SK-N-SH treated with all-trans-retinoic acid at 6 μM for 48 hours (cell line): ENCODE measurements around the gene LHX5.

Experiments
- ATAC-seq: fragments of 200-7000 bp; cut with Tn5 transposase; 3 replicates; pipeline ENCODE4 v1.9.1; 2020; ENCODE audit warnings: mild to moderate bottlenecking, moderate library complexity
- ARNTL ChIP-seq: fragments of 450-650 bp; formaldehyde crosslinking; IDR thresholded peaks from 2 replicates; pipeline ENCODE4 v1.5.0; 2020; ENCODE audit warnings: low read depth, mild to moderate bottlenecking, moderate library complexity, borderline replicate concordance
- CREB5 ChIP-seq: fragments of 250-450 bp; sonication (Bioruptor Pico); IDR thresholded peaks from 2 replicates; pipeline ENCODE4 v1.5.1; 2020; ENCODE audit warnings: low read depth, mild to moderate bottlenecking, moderate library complexity
- CSDC2 ChIP-seq: fragments of 250-450 bp; sonication (Bioruptor Pico); IDR thresholded peaks from 2 replicates; pipeline ENCODE4 v1.5.0; 2020; ENCODE audit warnings: mild to moderate bottlenecking, moderate library complexity
- ESRRG ChIP-seq: fragments of 250-450 bp; sonication (Bioruptor Pico); IDR thresholded peaks from 2 replicates; pipeline ENCODE4 v1.6.1; 2021; ENCODE audit warnings: mild to moderate bottlenecking
- GLIS3 ChIP-seq: fragments of 250-450 bp; sonication (Bioruptor Pico); IDR thresholded peaks from 2 replicates; pipeline ENCODE4 v1.5.0; 2020; ENCODE audit warnings: mild to moderate bottlenecking, moderate library complexity
- ISL1 ChIP-seq: fragments of 250-450 bp; sonication (Bioruptor Pico); IDR thresholded peaks from 2 replicates; pipeline ENCODE4 v2.1.2; 2022; ENCODE audit warnings: mild to moderate bottlenecking, moderate library complexity
- OSR1 ChIP-seq: fragments of 250-450 bp; sonication (Bioruptor Pico); IDR thresholded peaks from 2 replicates; pipeline ENCODE4 v1.8.0; 2022; ENCODE audit warnings: moderate library complexity, mild to moderate bottlenecking, inconsistent platforms
- PATZ1 ChIP-seq: fragments of 250-450 bp; sonication (Bioruptor Pico); IDR thresholded peaks from 2 replicates; pipeline ENCODE4 v1.8.0; 2020; ENCODE audit warnings: mild to moderate bottlenecking, moderate library complexity, borderline replicate concordance
- POU6F1 ChIP-seq: fragments of 250-450 bp; sonication (Bioruptor Pico); IDR thresholded peaks from 2 replicates; pipeline ENCODE4 v1.8.0; 2021; ENCODE audit warnings: low read depth, mild to moderate bottlenecking, moderate library complexity, borderline replicate concordance
- PPARA ChIP-seq: fragments of 250-450 bp; sonication (Bioruptor Pico); IDR thresholded peaks from 2 replicates; pipeline ENCODE4 v1.5.0; 2020; ENCODE audit warnings: mild to moderate bottlenecking, borderline replicate concordance
- RARB ChIP-seq: fragments of 250-450 bp; sonication (Bioruptor Pico); IDR thresholded peaks from 2 replicates; pipeline ENCODE4 v1.8.0; 2021; ENCODE audit warnings: mild to moderate bottlenecking, moderate library complexity
- SNAI2 ChIP-seq: fragments of 250-450 bp; sonication (Bioruptor Pico); IDR thresholded peaks from 2 replicates; pipeline ENCODE4 v1.5.0; 2020; ENCODE audit warnings: mild to moderate bottlenecking, moderate library complexity
- TOX ChIP-seq: fragments of 250-450 bp; sonication (Bioruptor Pico); IDR thresholded peaks from 2 replicates; pipeline ENCODE4 v1.8.0; 2021; ENCODE audit warnings: mild to moderate bottlenecking, moderate library complexity, borderline replicate concordance
- ZC3H10 ChIP-seq: fragments of 250-450 bp; sonication (Bioruptor Pico); IDR thresholded peaks from 2 replicates; pipeline ENCODE4 v1.5.1; 2021; ENCODE audit warnings: mild to moderate bottlenecking, moderate library complexity
- ZFP3 ChIP-seq: fragments of 250-450 bp; sonication (Bioruptor Pico); IDR thresholded peaks from 2 replicates; pipeline ENCODE4 v1.5.0; 2020; ENCODE audit warnings: mild to moderate bottlenecking, moderate library complexity
- ZFP30 ChIP-seq: fragments of 450-650 bp; formaldehyde crosslinking; IDR thresholded peaks from 2 replicates; pipeline ENCODE4 v1.5.0; 2022; ENCODE audit warnings: mild to moderate bottlenecking, moderate library complexity
- ZNF70 ChIP-seq: fragments of 450-650 bp; formaldehyde crosslinking; IDR thresholded peaks from 2 replicates; pipeline ENCODE4 v1.5.0; 2020; ENCODE audit warnings: mild to moderate bottlenecking, moderate library complexity
- ZNF8 ChIP-seq: fragments of 450-650 bp; formaldehyde crosslinking; IDR thresholded peaks from 2 replicates; pipeline ENCODE4 v1.5.0; 2020; ENCODE audit warnings: mild to moderate bottlenecking, moderate library complexity

LHX5 gene

GRCh38 chr12:113469949-113470743, 1.5 kb downstream of the LHX5 start (continued):
- no peak for TF ChIP-seq ARNTL (CRISPR knock-in tag)
- TF ChIP-seq GLIS3 (CRISPR knock-in tag): no peak
- no peak for TF ChIP-seq ZFP3
- TF ChIP-seq, all 23 proteins: peak for 0

GRCh38 chr12:113469224-113469948, 2.3 kb downstream of the LHX5 start:
- ATAC-seq: no peak
- TF ChIP-seq ZFP30 (CRISPR knock-in tag) (no peak), ESRRG (CRISPR knock-in tag) (no peak), POU6F1 (CRISPR knock-in tag) (no peak), ZFP3 (no peak), RARB (CRISPR knock-in tag) (no peak), GLIS3 (CRISPR knock-in tag) (no peak), CREB5 (CRISPR knock-in tag) (no peak), PPARA (CRISPR knock-in tag) (no peak), ISL1 (no peak), ZNF8 (CRISPR knock-in tag) (no peak), SNAI2 (CRISPR knock-in tag) (no peak), PATZ1 (CRISPR knock-in tag) (no peak), TOX (CRISPR knock-in tag) (no peak)

- no peak for TF ChIP-seq RARB (CRISPR knock-in tag)
- no peak for TF ChIP-seq ZNF70 (CRISPR knock-in tag)
- TF ChIP-seq GLIS3 (CRISPR knock-in tag): no peak
- no peak for TF ChIP-seq ISL1
- TF ChIP-seq CSDC2 (CRISPR knock-in tag): no peak
- TF ChIP-seq, all 23 proteins: peak for 0
- ATAC-seq: no peak
These were observed 3.1 kb downstream of the LHX5 start for GRCh38 chr12:113468365-113469223.

- no peak for ATAC-seq
- TF ChIP-seq PPARA (CRISPR knock-in tag) (no peak), ZNF70 (CRISPR knock-in tag) (no peak), ISL1 (no peak), ZNF8 (CRISPR knock-in tag) (no peak), ZC3H10 (no peak), CSDC2 (CRISPR knock-in tag) (no peak), OSR1 (CRISPR knock-in tag) (no peak), ARNTL (CRISPR knock-in tag) (no peak)
These were observed 3.9 kb downstream of the LHX5 start for GRCh38 chr12:113467502-113468364.
